K562 (cell line): ENCODE data around the gene HECW1. TPM values are rescaled to one million over a fixed set of nuclear protein-coding genes. Genes with fewer than 3 reads are reported as not detected.

ENCODE experiments used
- ETS2 ChIP-seq: IDR thresholded peaks from 2 replicates; pipeline ENCODE4 v1.6.1; 2016; ENCODE audit warnings: borderline replicate concordance, missing genetic modification characterization, mild to moderate bottlenecking, moderate library complexity, missing compliant biosample characterization; ENCODE audit not compliant: poor library complexity, severe bottlenecking
- HMG20B ChIP-seq: fragments of 250-450 bp; sonication (Bioruptor Pico); IDR thresholded peaks from 2 replicates; pipeline ENCODE4 v1.5.0; 2021; ENCODE audit warnings: mild to moderate bottlenecking
- MBD2 ChIP-seq: sonication (generic); IDR thresholded peaks from 2 replicates; pipeline ENCODE4 v1.6.1; 2016; ENCODE audit warnings: low read depth, borderline replicate concordance
- RBM14 ChIP-seq: fragments of 200-400 bp; formaldehyde crosslinking; IDR thresholded peaks from 2 replicates; pipeline ENCODE4 v1.6.1; 2018; ENCODE audit warnings: low read depth, mild to moderate bottlenecking, low read length, moderate library complexity, borderline replicate concordance; ENCODE audit not compliant: insufficient read depth
- RHOXF2B ChIP-seq: fragments of 250-450 bp; sonication (Bioruptor Pico); conservative IDR thresholded peaks from 2 replicates; pipeline ENCODE4 v1.5.1; 2021
- TEAD2 ChIP-seq: fragments of 450-650 bp; IDR thresholded peaks from 2 replicates; pipeline ENCODE4 v1.6.1; 2016; ENCODE audit warnings: missing genetic modification characterization, control low read depth, missing compliant biosample characterization
- U2AF1 ChIP-seq: fragments of 200-400 bp; formaldehyde crosslinking; optimal IDR thresholded peaks from 2 replicates; pipeline ENCODE3; 2017; ENCODE audit warnings: mild to moderate bottlenecking, low read depth, low read length, moderate library complexity
- polyA plus RNA-seq, 8 experiments: library from polyadenylated mRNA; depleted of rRNA in 4 of 8; stranded (reverse) in 5 of 8; unstranded in 3 of 8; fragments of >200 nt; fragmentation: Nextera tagmentation in 2 of 8; fragmentation: Illumina TruSeq in 1 of 8; extraction: Ambion mirVana in 2 of 8; extraction: Trizol in 1 of 8; gene quantifications; 2 replicates each; pipeline versions ENCODE4 v1.2.1 to v1.2.3, GENCODE V29; 2011 to 2014; ENCODE audit warnings: inconsistent platforms in 1 of 8, missing spikeins in 1 of 8
- total RNA-seq, 7 experiments: library from RNA; depleted of rRNA in 6 of 7; stranded (reverse); fragments of >200 nt in 6 of 7; fragmentation: Illumina TruSeq in 2 of 7; extraction: Trizol in 2 of 7; gene quantifications; 2 replicates each; pipeline versions ENCODE4 v1.2.1 to v1.2.3, GENCODE V29; 2011 to 2021; ENCODE audit warnings: low replicate concordance in 1 of 7
- TF ChIP-seq, protein P1 (sequence below): fragments of 250-450 bp; sonication (Bioruptor Pico); IDR thresholded peaks from 2 replicates; pipeline ENCODE4 v1.4.0; 2020
- TF ChIP-seq, protein P2 (sequence below): fragments of 450-650 bp; formaldehyde crosslinking; IDR thresholded peaks from 2 replicates; pipeline ENCODE4 v1.4.0; 2022; ENCODE audit warnings: missing genetic modification characterization

Gene HECW1
- total and polyA plus RNA-seq, 9 of the 15 experiments (the other 6 are each of a cell fraction or from before 2014, with no cell fraction given) = 0.07 to 0.31 (median 0.13) TPM; not detected in 4

DNA sequence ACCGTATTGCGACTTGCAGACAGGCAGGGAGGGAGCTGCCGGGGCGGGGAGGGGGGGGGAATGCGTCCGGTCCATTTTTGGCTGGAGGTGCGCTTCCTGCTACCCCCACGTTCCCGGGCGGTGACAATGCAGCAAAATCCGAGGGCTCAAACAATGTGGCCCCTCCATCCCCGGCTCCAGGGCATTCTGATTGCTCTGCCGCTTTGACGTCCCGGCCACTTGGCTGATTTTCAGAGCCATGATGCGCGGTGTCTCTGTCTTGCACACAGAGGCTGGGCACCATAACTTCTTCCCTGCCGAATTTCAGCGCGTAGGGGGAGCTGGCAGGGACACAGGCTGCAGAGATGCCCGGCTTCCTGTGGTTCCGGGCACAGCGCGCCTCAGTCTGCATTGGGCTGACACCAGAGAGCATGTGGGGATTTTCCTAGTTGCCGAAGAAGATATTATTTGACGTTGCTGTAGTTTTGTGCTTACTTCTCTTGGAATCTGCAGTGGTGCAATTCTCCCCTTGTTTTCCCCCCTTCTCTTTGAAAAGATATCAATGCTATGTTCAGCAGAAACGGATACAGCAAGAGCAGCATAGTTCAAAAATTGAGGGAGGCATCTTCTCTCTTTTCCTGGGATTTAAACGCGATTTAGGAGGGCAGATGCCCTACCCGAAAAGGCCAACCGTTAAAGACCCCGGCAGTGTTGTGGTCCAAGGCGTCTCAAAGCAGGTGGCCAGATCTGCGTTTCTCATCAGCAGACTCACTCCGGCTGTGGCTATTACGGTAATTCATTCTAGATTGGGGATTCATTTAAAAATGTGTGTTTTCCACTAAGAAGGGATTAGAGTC is 1.4 kb downstream of the HECW1 start (continued):
- TF ChIP-seq, protein P1, sequence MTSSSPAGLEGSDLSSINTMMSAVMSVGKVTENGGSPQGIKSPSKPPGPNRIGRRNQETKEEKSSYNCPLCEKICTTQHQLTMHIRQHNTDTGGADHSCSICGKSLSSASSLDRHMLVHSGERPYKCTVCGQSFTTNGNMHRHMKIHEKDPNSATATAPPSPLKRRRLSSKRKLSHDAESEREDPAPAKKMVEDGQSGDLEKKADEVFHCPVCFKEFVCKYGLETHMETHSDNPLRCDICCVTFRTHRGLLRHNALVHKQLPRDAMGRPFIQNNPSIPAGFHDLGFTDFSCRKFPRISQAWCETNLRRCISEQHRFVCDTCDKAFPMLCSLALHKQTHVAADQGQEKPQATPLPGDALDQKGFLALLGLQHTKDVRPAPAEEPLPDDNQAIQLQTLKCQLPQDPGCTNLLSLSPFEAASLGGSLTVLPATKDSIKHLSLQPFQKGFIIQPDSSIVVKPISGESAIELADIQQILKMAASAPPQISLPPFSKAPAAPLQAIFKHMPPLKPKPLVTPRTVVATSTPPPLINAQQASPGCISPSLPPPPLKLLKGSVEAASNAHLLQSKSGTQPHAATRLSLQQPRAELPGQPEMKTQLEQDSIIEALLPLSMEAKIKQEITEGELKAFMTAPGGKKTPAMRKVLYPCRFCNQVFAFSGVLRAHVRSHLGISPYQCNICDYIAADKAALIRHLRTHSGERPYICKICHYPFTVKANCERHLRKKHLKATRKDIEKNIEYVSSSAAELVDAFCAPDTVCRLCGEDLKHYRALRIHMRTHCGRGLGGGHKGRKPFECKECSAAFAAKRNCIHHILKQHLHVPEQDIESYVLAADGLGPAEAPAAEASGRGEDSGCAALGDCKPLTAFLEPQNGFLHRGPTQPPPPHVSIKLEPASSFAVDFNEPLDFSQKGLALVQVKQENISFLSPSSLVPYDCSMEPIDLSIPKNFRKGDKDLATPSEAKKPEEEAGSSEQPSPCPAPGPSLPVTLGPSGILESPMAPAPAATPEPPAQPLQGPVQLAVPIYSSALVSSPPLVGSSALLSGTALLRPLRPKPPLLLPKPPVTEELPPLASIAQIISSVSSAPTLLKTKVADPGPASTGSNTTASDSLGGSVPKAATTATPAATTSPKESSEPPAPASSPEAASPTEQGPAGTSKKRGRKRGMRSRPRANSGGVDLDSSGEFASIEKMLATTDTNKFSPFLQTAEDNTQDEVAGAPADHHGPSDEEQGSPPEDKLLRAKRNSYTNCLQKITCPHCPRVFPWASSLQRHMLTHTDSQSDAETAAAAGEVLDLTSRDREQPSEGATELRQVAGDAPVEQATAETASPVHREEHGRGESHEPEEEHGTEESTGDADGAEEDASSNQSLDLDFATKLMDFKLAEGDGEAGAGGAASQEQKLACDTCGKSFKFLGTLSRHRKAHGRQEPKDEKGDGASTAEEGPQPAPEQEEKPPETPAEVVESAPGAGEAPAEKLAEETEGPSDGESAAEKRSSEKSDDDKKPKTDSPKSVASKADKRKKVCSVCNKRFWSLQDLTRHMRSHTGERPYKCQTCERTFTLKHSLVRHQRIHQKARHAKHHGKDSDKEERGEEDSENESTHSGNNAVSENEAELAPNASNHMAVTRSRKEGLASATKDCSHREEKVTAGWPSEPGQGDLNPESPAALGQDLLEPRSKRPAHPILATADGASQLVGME (CRISPR knock-in tag) = no peak
- TF ChIP-seq, protein P2, sequence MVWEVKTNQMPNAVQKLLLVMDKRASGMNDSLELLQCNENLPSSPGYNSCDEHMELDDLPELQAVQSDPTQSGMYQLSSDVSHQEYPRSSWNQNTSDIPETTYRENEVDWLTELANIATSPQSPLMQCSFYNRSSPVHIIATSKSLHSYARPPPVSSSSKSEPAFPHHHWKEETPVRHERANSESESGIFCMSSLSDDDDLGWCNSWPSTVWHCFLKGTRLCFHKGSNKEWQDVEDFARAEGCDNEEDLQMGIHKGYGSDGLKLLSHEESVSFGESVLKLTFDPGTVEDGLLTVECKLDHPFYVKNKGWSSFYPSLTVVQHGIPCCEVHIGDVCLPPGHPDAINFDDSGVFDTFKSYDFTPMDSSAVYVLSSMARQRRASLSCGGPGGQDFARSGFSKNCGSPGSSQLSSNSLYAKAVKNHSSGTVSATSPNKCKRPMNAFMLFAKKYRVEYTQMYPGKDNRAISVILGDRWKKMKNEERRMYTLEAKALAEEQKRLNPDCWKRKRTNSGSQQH (CRISPR knock-in tag) = no peak
- TF ChIP-seq TEAD2 (tag) (no peak), ETS2 (tag) (no peak), RHOXF2B (CRISPR knock-in tag) (no peak), MBD2 (no peak), HMG20B (no peak), RBM14 (no peak), U2AF1 (no peak)
